Ascending aorta (tissue), 2 donors: ENCODE data around the gene MYOCD. TPM values are rescaled to one million over a fixed set of nuclear protein-coding genes. Genes with fewer than 3 reads are reported as not detected.

Experiments
- DNase-seq, 2 donors: peaks; one replicate each; pipeline ENCODE4 v3.0.0-alpha.2; 2019; ENCODE audit warnings: low spot score in 2 of 2
- H3K27ac ChIP-seq, 2 donors: fragments of 200-600 bp; sonication (generic); one replicate each; pipeline ENCODE4 v1.5.1; 2016 to 2017; ENCODE audit warnings: mild to moderate bottlenecking in 1 of 2
- H3K27me3 ChIP-seq: fragments of 200-600 bp; sonication (generic); one replicate; pipeline ENCODE4 v1.5.1; 2017
- H3K36me3 ChIP-seq, 2 donors: fragments of 200-600 bp; sonication (generic); one replicate each; pipeline ENCODE4 v1.5.1; 2016
- H3K4me1 ChIP-seq, 2 donors: fragments of 200-600 bp; sonication (generic); one replicate each; pipeline ENCODE4 v1.5.1; 2016 to 2017; ENCODE audit warnings: mild to moderate bottlenecking in 1 of 2
- H3K4me3 ChIP-seq, 2 donors: fragments of 200-600 bp; sonication (generic); one replicate each; pipeline ENCODE4 v1.5.1; 2016 to 2017; ENCODE audit warnings: mild to moderate bottlenecking in 1 of 2
- H3K9me3 ChIP-seq, 2 donors: fragments of 200-600 bp; sonication (generic); one replicate each; pipeline ENCODE4 v1.5.1; 2016
- intact Hi-C: fragments of 100-400 bp; cut with DNase I; formaldehyde crosslinking; loops from one replicate; pipeline ENCODE4 v1.15.1; 2023
- total RNA-seq: library from RNA; depleted of rRNA; stranded (reverse); fragments of >200 nt; gene quantifications from one replicate; pipeline ENCODE4 v1.1.0, GENCODE V29; 2016
- TF ChIP-seq, protein P1 (sequence below), 3 experiments: fragments of 200-600 bp in 2 of 3; fragments of 450-650 bp in 1 of 3; sonication (generic) in 2 of 3; IDR thresholded peaks; one replicate each; pipeline ENCODE4 v1.5.1; 2016 to 2019; ENCODE audit warnings: antibody characterized with exemption in 3 of 3, mild to moderate bottlenecking in 1 of 3, moderate library complexity in 1 of 3

MYOCD gene
- total RNA-seq, 1 donor from 2014 or later, result 153 TPM

DNA sequence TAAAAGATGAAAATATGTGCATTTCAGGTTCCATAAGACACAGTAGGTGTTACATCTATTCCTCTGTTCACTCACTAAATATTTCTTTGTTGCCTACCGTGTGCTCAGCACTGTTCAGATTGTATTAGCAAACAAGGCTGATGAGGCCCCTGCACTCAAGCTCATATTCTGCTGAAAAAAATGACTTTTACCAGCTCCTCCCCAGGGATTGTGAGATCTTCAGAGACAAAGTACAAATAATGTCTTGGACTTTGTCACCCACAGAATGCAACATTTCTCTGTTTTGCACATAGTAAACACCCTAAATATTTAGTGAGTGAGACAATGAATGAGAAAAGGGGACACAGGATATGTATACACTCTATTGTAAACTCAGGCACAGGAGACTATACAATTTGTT, 21.9 kb upstream of the MYOCD start:
- Histone ChIP-seq H3K4me1 (no peaks in the 10 kb centered on the region), H3K9me3 (no peaks in the 10 kb centered on the region), H3K27ac (no peak overlapping the region), H3K27me3 (no peaks in the 10 kb centered on the region), H3K4me3 (no peak overlapping the region), H3K36me3 (no peaks in the 10 kb centered on the region)
- no peak for DNase-seq
- TF ChIP-seq, protein P1, sequence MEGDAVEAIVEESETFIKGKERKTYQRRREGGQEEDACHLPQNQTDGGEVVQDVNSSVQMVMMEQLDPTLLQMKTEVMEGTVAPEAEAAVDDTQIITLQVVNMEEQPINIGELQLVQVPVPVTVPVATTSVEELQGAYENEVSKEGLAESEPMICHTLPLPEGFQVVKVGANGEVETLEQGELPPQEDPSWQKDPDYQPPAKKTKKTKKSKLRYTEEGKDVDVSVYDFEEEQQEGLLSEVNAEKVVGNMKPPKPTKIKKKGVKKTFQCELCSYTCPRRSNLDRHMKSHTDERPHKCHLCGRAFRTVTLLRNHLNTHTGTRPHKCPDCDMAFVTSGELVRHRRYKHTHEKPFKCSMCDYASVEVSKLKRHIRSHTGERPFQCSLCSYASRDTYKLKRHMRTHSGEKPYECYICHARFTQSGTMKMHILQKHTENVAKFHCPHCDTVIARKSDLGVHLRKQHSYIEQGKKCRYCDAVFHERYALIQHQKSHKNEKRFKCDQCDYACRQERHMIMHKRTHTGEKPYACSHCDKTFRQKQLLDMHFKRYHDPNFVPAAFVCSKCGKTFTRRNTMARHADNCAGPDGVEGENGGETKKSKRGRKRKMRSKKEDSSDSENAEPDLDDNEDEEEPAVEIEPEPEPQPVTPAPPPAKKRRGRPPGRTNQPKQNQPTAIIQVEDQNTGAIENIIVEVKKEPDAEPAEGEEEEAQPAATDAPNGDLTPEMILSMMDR (IDR thresholded peaks at IDR 0.05), result no peak
- intact Hi-C loops, result no loop called here

DNA sequence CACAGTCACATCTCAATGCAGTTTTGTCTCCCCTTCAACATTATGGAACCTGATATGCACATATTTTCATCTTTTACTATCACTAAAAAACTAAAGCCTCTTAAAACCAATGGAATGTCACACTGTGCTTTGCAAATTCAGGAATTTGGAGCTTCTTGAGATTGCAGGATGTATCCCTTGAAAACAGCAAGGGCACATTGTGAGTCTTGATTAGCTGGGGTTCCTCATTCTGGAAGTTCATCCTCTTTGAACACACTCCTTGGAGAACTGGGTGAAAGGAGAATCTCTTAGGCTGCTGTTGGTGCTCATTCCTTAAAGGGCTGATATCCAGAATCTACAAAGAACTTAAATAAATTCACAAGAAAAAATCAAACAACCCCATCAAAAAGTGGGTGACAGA, 21.1 kb upstream of the MYOCD start:
- Histone ChIP-seq H3K36me3 (no peaks in the 10 kb centered on the region), H3K27me3 (no peaks in the 10 kb centered on the region), H3K27ac (no peak overlapping the region), H3K4me3 (no peak overlapping the region), H3K9me3 (no peaks in the 10 kb centered on the region), H3K4me1 (no peaks in the 10 kb centered on the region)
- no peak for DNase-seq
- TF ChIP-seq, protein P1 (IDR thresholded peaks at IDR 0.05), result no peak
- intact Hi-C loops, result no loop called here

DNA sequence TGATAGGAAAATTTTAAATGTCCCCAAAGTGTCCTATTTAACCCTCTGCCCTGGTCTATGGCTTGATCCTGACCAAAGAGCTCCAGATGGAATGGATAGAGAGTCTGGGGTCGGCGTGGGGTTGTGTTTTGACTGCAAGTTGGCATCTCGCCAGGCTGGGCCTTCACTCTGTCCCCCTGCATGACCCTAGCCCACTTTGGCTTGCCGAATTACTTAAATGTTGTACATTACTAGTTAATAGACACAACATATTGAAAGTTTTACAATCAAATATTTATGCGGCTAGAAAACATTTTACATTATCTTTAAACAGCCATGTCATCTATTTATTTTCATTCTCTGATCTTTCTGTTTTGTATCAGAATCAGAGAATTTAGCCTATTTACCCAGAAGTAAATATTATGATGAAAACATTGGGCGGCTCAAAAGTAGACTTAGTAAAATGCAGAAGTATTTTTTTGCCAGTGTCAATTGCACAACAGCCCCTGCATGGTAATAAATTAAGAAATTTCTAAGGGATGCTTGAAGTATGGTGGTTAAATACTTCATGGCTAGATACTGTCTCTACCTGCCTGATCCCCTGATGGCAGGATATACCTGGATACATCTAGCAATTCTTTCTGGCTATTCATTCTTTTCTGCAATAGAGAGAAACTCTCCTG, 18.8 kb upstream of the MYOCD start:
- TF ChIP-seq, protein P1 (IDR thresholded peaks at IDR 0.05), result no peak
- intact Hi-C loops, result no loop called here
- Histone ChIP-seq H3K36me3 (no peaks in the 10 kb centered on the region), H3K27me3 (no peaks in the 10 kb centered on the region), H3K4me3 (no peak overlapping the region), H3K9me3 (no peaks in the 10 kb centered on the region), H3K27ac (no peak overlapping the region), H3K4me1 (no peaks in the 10 kb centered on the region)
- DNase-seq, result no peak

DNA sequence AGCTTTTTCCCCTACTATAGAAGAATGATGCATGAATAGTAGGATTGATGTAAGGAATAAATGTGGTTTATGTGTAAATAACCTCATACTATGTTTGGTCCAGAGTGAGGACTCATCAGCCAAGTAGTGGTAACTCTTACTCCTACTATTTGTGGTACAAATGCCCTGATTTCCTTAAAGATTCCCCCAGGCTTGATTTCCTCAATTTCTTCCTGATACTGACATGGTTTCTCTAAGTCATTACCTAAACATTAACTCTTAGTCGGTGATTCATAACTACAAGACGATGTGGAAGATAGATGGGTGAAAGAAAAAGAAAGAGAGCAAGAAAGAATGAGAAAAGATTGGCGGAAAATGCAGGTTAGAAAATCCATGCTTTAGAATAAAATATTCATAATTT, 17.2 kb upstream of the MYOCD start:
- Histone ChIP-seq H3K36me3 (no peaks in the 10 kb centered on the region), H3K27ac (no peak overlapping the region), H3K4me3 (no peak overlapping the region), H3K4me1 (no peaks in the 10 kb centered on the region), H3K9me3 (no peaks in the 10 kb centered on the region), H3K27me3 (no peaks in the 10 kb centered on the region)
- no peak for DNase-seq
- TF ChIP-seq, protein P1 (IDR thresholded peaks at IDR 0.05), result no peak
- intact Hi-C loops, result no loop called here

DNA sequence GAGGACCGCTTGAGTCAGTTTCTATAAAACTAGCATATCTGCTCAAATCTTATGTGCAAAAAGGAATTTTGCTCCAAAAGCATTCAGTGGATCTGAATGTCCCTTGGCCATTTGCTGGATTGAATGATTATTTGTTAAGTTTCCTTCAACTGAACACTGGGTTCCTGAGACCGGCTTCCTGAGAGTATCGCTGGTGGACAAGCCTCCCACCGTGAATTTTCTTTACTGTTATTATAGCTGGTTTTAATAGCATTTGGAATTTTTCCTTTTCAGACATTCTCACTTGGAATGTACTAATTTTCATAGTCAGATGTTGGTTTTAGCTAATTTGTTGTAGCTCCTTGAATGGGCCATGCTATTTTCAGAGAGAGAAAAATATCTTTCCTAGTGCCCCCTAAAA, 9.8 kb upstream of the MYOCD start:
- Histone ChIP-seq H3K27me3 (no peaks in the 10 kb centered on the region), H3K9me3 (no peaks in the 10 kb centered on the region), H3K4me3 (no peak overlapping the region), H3K27ac (no peak overlapping the region), H3K4me1 (no peaks in the 10 kb centered on the region), H3K36me3 (peaks cover 0 to 5% of the 10 kb centered on the region in 2 donors)
- DNase-seq, result no peak
- TF ChIP-seq, protein P1 (IDR thresholded peaks at IDR 0.05), result no peak
- intact Hi-C loops, result no loop called here

DNA sequence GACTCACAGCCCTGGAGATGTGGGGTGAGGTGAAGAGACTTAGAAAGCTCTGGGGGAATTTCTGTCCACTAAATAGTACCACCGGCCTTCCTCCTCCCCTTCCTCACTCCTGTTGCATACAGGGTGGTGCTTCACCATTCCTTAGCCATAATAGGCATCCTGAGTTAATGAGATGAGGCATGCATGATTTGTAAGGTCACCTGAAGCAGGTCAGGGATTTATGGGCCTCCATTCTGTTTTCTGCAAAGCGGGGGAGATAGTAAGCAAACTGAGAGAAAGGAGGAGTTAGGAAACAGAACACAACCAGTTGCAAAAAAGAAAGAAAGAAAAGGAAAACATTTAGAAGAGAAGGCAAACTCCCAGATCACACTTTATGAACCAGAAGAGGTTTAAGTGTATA, 9.3 kb upstream of the MYOCD start:
- H3K9me3 ChIP-seq, result no peaks in the 10 kb centered on the region
- TF ChIP-seq, protein P1 (IDR thresholded peaks at IDR 0.05), result no peak
- no peak overlapping the region for H3K4me3 ChIP-seq
- H3K4me1 ChIP-seq, result no peaks in the 10 kb centered on the region
- H3K27ac ChIP-seq, result no peak overlapping the region
- no peaks in the 10 kb centered on the region for H3K27me3 ChIP-seq
- peaks cover 0 to 5% of the 10 kb centered on the region in 2 donors for H3K36me3 ChIP-seq
- intact Hi-C loops, result no loop called here
- no peak for DNase-seq
